GM12872 (cell line): Measurements from ENCODE around the gene NLRP5.

Source experiments
- TF ChIP-seq, protein P1 (sequence below): IDR thresholded peaks from 3 replicates; pipeline ENCODE4 v1.5.1; 2011; ENCODE audit warnings: low read depth, mild to moderate bottlenecking, low read length, moderate library complexity; ENCODE audit not compliant: insufficient read depth

Gene NLRP5

DNA sequence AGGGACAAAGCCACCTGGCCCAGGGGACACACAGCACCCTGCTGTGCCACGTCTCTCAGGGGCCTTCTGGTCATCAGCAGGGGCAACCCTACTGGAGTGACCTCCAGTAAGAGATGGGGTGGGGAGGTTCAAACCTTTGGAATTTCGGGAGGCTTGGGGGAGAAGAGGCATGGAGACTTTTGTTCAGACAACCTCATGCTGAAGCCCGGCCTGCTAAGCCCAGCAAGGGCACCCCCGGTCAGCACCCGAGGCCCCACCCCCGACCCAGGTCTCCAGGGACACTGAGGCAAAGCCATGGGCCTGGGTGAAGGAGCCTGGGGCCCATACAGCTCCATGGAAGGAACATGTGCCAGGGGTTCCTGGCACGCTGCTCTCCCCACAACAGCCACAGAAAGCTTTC, 111.2 kb downstream of the NLRP5 start:
- TF ChIP-seq, protein P1, sequence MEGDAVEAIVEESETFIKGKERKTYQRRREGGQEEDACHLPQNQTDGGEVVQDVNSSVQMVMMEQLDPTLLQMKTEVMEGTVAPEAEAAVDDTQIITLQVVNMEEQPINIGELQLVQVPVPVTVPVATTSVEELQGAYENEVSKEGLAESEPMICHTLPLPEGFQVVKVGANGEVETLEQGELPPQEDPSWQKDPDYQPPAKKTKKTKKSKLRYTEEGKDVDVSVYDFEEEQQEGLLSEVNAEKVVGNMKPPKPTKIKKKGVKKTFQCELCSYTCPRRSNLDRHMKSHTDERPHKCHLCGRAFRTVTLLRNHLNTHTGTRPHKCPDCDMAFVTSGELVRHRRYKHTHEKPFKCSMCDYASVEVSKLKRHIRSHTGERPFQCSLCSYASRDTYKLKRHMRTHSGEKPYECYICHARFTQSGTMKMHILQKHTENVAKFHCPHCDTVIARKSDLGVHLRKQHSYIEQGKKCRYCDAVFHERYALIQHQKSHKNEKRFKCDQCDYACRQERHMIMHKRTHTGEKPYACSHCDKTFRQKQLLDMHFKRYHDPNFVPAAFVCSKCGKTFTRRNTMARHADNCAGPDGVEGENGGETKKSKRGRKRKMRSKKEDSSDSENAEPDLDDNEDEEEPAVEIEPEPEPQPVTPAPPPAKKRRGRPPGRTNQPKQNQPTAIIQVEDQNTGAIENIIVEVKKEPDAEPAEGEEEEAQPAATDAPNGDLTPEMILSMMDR: no peak

DNA sequence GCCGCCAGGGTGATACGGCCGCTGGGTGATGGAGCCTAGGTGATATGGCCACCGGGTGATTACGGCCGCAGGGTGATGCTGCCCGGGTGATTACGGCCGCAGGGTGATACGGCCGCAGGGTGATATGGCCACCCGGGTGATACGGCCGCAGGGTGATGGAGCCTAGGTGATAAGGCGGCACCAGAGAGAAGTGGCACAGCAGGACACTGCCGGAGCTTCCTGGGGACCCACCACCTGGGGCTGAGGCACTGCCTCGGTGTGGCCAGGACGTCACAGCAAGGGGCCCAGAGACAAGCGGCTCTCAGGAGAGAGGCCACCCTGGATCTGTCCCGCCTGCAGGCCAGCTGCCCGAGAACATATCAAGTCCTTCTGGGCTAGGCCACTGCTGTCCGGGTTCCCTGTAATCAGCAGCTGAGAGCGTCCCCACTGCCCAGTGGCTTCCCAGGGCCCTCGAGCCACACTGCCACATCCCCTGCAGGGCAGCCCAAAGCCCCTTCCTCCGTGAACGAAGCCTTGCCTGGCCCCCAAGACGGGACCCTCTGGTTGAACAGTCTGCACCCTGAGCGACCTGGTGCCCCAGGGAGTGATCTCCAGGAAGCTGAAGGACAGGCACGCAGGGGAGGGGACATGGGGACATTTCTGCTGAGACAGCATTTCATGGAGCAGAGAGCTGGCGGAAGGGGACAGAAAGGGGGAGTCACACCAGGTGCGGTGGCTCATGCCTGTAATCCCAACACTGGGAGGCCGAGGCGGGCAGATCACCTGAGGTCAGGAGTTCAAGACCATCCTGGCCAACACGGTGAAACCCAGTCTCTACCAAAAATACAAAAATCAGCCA, 112.4 kb downstream of the NLRP5 start:
- TF ChIP-seq, protein P1: no peak

DNA sequence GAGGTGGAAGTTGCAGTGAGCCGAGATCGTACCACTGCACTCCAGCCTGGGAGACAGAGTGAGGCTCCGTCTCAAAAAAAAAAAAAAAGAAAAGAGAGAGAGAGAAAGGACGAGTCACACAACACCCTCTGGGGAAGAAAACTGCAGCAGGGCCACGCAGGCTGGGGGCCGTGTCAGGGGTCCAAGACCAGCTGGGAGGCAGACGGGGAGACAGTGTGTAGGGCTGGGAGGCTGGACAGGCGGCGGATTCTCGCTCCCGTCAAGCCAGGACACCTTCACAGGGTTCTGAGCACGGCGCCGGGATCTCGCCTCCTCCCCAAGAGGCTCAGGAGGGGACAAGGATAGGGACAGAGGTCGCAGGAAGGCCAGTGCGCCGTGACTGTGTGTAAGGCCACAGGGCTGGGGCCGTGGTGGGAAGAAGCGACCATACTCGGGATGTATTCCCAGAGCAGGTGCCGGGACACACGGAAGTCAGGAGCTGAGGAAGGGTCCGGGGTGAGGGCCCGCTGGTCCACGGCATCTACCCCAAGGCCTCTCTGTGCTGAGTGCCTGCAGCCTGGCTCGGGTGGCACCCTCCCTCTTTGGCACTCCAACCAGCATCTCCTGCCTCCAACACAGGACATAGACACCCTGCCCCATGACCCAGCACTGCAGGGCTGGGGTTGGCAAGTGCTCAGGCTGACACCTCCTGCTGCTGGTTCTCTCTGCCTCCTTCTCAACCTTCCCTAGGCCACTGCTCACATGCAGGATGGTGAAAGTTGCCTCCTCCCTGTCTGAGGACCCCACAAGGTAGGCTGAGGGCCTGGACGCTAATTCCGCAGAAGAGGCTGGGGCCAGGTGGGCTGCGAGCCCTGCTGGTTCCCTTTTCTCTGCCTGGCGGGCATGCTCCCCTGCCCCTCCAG, 113.3 kb downstream of the NLRP5 start:
- TF ChIP-seq, protein P1: no peak

DNA sequence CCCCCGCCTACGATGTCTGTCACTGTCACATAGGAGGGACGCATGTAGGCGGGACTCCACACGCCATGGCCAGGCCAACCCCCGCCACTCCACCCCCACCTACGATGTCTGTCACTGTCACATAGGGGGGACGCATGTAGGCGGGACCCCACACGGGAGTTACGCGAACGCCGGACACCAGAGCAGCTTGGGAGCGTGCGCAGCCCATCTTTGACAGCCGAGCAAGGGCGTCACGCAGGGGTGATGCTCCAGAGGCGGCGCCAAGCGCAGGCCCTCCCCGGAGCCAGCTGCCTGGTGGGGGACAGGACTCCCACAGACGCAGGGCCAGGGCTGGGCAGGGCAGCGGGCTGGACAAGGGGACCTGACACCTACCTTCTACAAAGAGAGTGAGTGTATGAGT, 114.5 kb downstream of the NLRP5 start:
- TF ChIP-seq, protein P1: no peak

DNA sequence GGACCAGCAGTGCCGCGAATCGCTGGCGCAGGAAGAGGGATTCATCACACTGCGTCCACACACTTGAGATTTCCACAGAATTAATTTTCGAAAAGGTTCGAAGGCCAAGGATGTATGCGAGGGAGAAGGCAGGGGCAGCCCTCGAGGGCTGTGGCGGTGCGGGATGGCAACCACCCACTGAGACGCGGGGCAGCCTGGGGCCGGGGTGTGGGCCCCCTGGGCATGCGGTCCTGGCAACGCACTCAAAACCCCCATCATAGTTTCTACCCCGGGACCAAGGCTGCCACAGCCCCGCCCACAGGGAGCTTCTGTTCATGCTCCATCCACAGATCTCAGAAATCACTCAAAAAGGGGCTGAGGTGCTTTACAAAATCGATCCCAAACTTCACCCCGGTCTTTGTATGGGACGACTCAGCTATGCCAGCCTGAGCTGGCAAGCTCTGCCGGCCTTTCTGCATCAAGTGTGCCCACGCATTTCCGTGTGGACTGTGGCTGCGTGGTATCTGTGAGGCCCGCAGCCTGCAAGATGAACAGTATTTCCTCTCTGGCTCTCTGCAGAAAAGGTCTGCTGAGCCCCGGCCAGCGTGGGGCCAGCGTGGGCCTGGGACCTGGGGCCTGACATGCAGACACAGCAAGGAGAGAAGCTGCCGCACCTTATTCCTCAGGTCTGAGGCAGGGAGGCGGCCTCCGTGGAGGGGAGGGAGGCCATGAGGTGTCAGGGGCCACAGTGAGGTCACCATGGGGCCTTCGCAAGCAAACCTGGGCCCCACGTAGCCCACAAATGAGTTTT, 115.4 kb downstream of the NLRP5 start:
- TF ChIP-seq, protein P1: no peak

DNA sequence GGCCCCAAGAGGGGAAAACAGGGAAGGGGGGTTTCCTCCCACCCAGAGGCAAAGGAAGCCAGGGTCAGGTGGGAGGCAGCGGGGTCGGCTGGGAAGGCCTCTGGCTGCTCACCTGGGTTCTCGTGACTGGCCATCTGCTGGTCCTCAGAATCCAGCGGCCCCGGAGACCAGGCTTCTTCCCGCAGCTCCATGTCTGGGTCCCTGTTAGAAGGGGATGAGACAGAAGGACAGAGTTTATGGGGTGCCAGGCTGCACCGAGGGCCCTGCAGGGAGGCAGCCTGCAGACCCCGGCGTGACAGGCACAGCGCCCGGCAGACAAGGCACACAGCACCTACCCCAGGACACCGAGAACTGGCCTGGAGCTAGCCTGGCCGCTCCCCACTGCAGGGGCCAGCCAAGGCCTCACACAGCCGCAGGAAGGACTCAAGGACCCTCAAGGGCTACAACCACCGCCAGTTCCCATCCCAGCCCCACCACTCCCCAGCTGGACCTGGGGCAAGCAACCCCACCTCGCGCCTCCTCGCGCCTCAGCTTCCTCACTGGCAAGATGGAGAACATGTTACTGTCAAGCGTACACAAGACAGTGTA, 116.5 kb downstream of the NLRP5 start:
- TF ChIP-seq, protein P1: no peak
